SK-N-MC (cell line): ENCODE data around the gene TRNT1.

Experiments
- DNase-seq: peaks from one replicate; pipeline ENCODE4 v3.0.0-alpha.2; 2011; ENCODE audit warnings: low read depth, low spot score
- H3K27ac ChIP-seq: fragments of 200-600 bp; sonication (generic); 2 replicates; pipeline ENCODE4 v1.5.1; 2016; ENCODE audit warnings: mixed run types
- H3K36me3 ChIP-seq: fragments of 200-600 bp; sonication (generic); 2 replicates; pipeline ENCODE4 v1.6.1; 2017; ENCODE audit warnings: antibody characterized with exemption, low read length, mixed read lengths; ENCODE audit not compliant: insufficient read depth
- H3K4me3 ChIP-seq: fragments of 200-600 bp; sonication (generic); 2 replicates; pipeline ENCODE4 v1.5.1; 2016
- H3K9ac ChIP-seq: fragments of 200-600 bp; sonication (generic); 2 replicates; pipeline ENCODE4 v1.8.0; 2017; ENCODE audit warnings: mixed run types, mixed read lengths; ENCODE audit not compliant: insufficient read length
- H3K9me3 ChIP-seq: fragments of 200-600 bp; sonication (generic); 2 replicates; pipeline ENCODE4 v1.6.1; 2017; ENCODE audit warnings: low read depth, mild to moderate bottlenecking, antibody characterized with exemption, low read length, moderate library complexity, mixed read lengths
- EZH2 ChIP-seq: fragments of 200-600 bp; sonication (generic); IDR thresholded peaks from one replicate; pipeline ENCODE4 v1.6.1; 2017; ENCODE audit warnings: antibody characterized with exemption
- FOXP2 ChIP-seq: optimal IDR thresholded peaks from 2 replicates; pipeline ENCODE3; 2011; ENCODE audit warnings: mild to moderate bottlenecking, moderate library complexity; ENCODE audit not compliant: insufficient read depth; ENCODE audit errors: extremely low read length, control extremely low read depth
- POLR2AphosphoS5 ChIP-seq: IDR thresholded peaks from 2 replicates; pipeline ENCODE4 v1.6.1; 2012; ENCODE audit warnings: mild to moderate bottlenecking, low read depth, low read length, borderline replicate concordance

Gene TRNT1

GRCh38 chr3:3127432-3128010, 781 bp downstream of the TRNT1 start:
- DNase-seq, result no peak
- peak overlapping the region; percentile 85 for H3K9ac ChIP-seq
- no peaks in the 10 kb centered on the region for H3K9me3 ChIP-seq
- H3K36me3 ChIP-seq, result peaks cover 27% of the 10 kb centered on the region
- TF ChIP-seq FOXP2 (no peak), POLR2AphosphoS5 (no peak), EZH2 (no peak)
- peak overlapping the region; percentile 77 for H3K4me3 ChIP-seq
- H3K27ac ChIP-seq, result peak overlapping the region; percentile 60; the same call in 1 of the 2 replicates

- Histone ChIP-seq H3K4me3 (no peak overlapping the region), H3K27ac (no peak overlapping the region), H3K9me3 (no peaks in the 10 kb centered on the region), H3K9ac (no peak overlapping the region), H3K36me3 (peaks cover 27% of the 10 kb centered on the region)
- DNase-seq, result no peak
- no peak for TF ChIP-seq POLR2AphosphoS5
Measured at GRCh38 chr3:3129579-3129978, 2.8 kb downstream of the TRNT1 start.

GRCh38 chr3:3133500-3133899, 6.8 kb downstream of the TRNT1 start:
- H3K36me3 ChIP-seq, result peaks cover 32% of the 10 kb centered on the region
- H3K9me3 ChIP-seq, result no peaks in the 10 kb centered on the region
- TF ChIP-seq POLR2AphosphoS5, result no peak
- TF ChIP-seq FOXP2, result no peak
- no peak for TF ChIP-seq EZH2

GRCh38 chr3:3134750-3135448, 8.2 kb downstream of the TRNT1 start:
- Histone ChIP-seq H3K4me3 (no peak overlapping the region), H3K9me3 (no peaks in the 10 kb centered on the region), H3K36me3 (peaks cover 19% of the 10 kb centered on the region), H3K9ac (no peak overlapping the region), H3K27ac (no peak overlapping the region)
- no peak for DNase-seq
- TF ChIP-seq EZH2 (no peak), FOXP2 (no peak), POLR2AphosphoS5 (no peak)

More at GRCh38 chr3:3133500-3133899, 6.8 kb downstream of the TRNT1 start:
- no peak overlapping the region for H3K4me3 ChIP-seq
- no peak for DNase-seq
- no peak overlapping the region for H3K27ac ChIP-seq
- no peak overlapping the region for H3K9ac ChIP-seq

- Histone ChIP-seq H3K9ac (no peak overlapping the region), H3K36me3 (peaks cover 14% of the 10 kb centered on the region), H3K9me3 (no peaks in the 10 kb centered on the region), H3K27ac (no peak overlapping the region), H3K4me3 (no peak overlapping the region)
- no peak for DNase-seq
- TF ChIP-seq POLR2AphosphoS5 (no peak), EZH2 (no peak), FOXP2 (no peak)
Measured at GRCh38 chr3:3137526-3137925, 10.8 kb downstream of the TRNT1 start.

- TF ChIP-seq POLR2AphosphoS5 (no peak), EZH2 (no peak), FOXP2 (no peak)
- no peak overlapping the region for H3K27ac ChIP-seq
- H3K36me3 ChIP-seq, result peaks cover 42% of the 10 kb centered on the region
- DNase-seq, result no peak
- H3K4me3 ChIP-seq, result no peak overlapping the region
- no peak overlapping the region for H3K9ac ChIP-seq
- no peaks in the 10 kb centered on the region for H3K9me3 ChIP-seq
Measured at GRCh38 chr3:3141939-3142338, 15.2 kb downstream of the TRNT1 start.

- no peak for DNase-seq
- peaks cover 64% of the 10 kb centered on the region for H3K36me3 ChIP-seq
- H3K9me3 ChIP-seq, result no peaks in the 10 kb centered on the region
- no peak overlapping the region for H3K9ac ChIP-seq
- TF ChIP-seq EZH2 (no peak), FOXP2 (no peak), POLR2AphosphoS5 (no peak)
- H3K4me3 ChIP-seq, result no peak overlapping the region
- H3K27ac ChIP-seq, result no peak overlapping the region
Measured at GRCh38 chr3:3145831-3146230, 19.1 kb downstream of the TRNT1 start.

GRCh38 chr3:3149560-3149959, 22.8 kb downstream of the TRNT1 start:
- peaks cover 60% of the 10 kb centered on the region for H3K36me3 ChIP-seq
- no peak overlapping the region for H3K4me3 ChIP-seq
- H3K9me3 ChIP-seq, result no peaks in the 10 kb centered on the region
- DNase-seq, result no peak
- H3K27ac ChIP-seq, result no peak overlapping the region
- no peak overlapping the region for H3K9ac ChIP-seq
- no peak for TF ChIP-seq POLR2AphosphoS5
- no peak for TF ChIP-seq FOXP2
- no peak for TF ChIP-seq EZH2
